Stimulated activated CD8-positive, alpha-beta memory T cell treated with anti-CD3 and anti-CD28 coated beads, Interleukin-4, amount 100 ng/mL, for 48 hours (primary cell): ENCODE results near the gene SLC10A3.

Experiments used
- DNase-seq: peaks from one replicate; pipeline ENCODE4 v3.0.0-alpha.2; 2020

The SLC10A3 gene

GRCh38 chrX:154490414-154491083 is at the start of gene SLC10A3:
TSS of gene SLC10A3 (minus strand) at chrX:154490629. CDS start at chrX:154488940, 1,689 bp downstream.
- peak; percentile 89 for DNase-seq

- no peak for DNase-seq
These were observed 48.6 kb upstream of the SLC10A3 start for GRCh38 chrX:154539077-154539476.

- no peak for DNase-seq
These were observed 45.5 kb upstream of the SLC10A3 start for GRCh38 chrX:154535892-154536291.

GRCh38 chrX:154534526-154535322 is 44.3 kb upstream of the SLC10A3 start:
- peak; percentile 89 for DNase-seq

- no peak for DNase-seq
These were observed 42.3 kb upstream of the SLC10A3 start for GRCh38 chrX:154532690-154533089.

- DNase-seq, result no peak
These were observed 41.2 kb upstream of the SLC10A3 start for GRCh38 chrX:154531626-154532025.

GRCh38 chrX:154530286-154530685 is 39.9 kb upstream of the SLC10A3 start:
- no peak for DNase-seq

- no peak for DNase-seq
These were observed 38.8 kb upstream of the SLC10A3 start for GRCh38 chrX:154529206-154529612.

GRCh38 chrX:154526901-154527675 is 36.7 kb upstream of the SLC10A3 start:
- DNase-seq, result peak; percentile 72

GRCh38 chrX:154525606-154526490 is 35.4 kb upstream of the SLC10A3 start:
- no peak for DNase-seq

- no peak for DNase-seq
These were observed 29.0 kb upstream of the SLC10A3 start for GRCh38 chrX:154519389-154519788.

GRCh38 chrX:154517101-154517781 is 26.8 kb upstream of the SLC10A3 start:
- DNase-seq, result no peak

- DNase-seq, result no peak
These were observed 26.2 kb upstream of the SLC10A3 start for GRCh38 chrX:154516656-154517100.

- DNase-seq, result peak; percentile 94
These were observed 25.7 kb upstream of the SLC10A3 start, which contains the start of gene FAM3A for GRCh38 chrX:154515966-154516655. TSS of gene FAM3A (minus strand) at chrX:154516232. CDS start at chrX:154515772, 460 bp downstream.

GRCh38 chrX:154515090-154515965 is 24.9 kb upstream of the SLC10A3 start:
- DNase-seq, result peak; percentile 33

- no peak for DNase-seq
These were observed 23.3 kb upstream of the SLC10A3 start for GRCh38 chrX:154513716-154514115.

GRCh38 chrX:154512879-154513553 is 22.6 kb upstream of the SLC10A3 start:
- DNase-seq, result no peak

- DNase-seq, result no peak
These were observed 21.3 kb upstream of the SLC10A3 start for GRCh38 chrX:154511761-154512160.

GRCh38 chrX:154509455-154509854 is 19.0 kb upstream of the SLC10A3 start:
- DNase-seq, result no peak
